Lower leg skin (tissue), 3 donors: Measurements from ENCODE around the gene CXCR5.

Experiments
- CTCF ChIP-seq, 3 donors: fragments of 450-650 bp; IDR thresholded peaks; one replicate each; pipeline ENCODE4 v1.5.1; 2016; ENCODE audit warnings: antibody characterized with exemption in 3 of 3, mild to moderate bottlenecking in 3 of 3, moderate library complexity in 2 of 3
- POLR2A ChIP-seq, 2 donors: fragments of 450-650 bp; IDR thresholded peaks; one replicate each; pipeline ENCODE4 v1.6.1; 2016 to 2017; ENCODE audit warnings: antibody characterized with exemption in 2 of 2, mild to moderate bottlenecking in 1 of 2, moderate library complexity in 1 of 2

GRCh38 chr11:118849825-118850224, 33.9 kb upstream of the CXCR5 start:
- TF ChIP-seq POLR2A (IDR thresholded peaks at IDR 0.05) (no peak), CTCF (IDR thresholded peaks at IDR 0.05) (no peak)
